OCI-LY1 (cell line): ENCODE measurements around the gene OR8D1.

ENCODE experiments used
- H2AFZ ChIP-seq: fragments of 200-600 bp; sonication (generic), shearing (Covaris generic); 2 replicates; pipeline ENCODE4 v1.6.0; 2014; ENCODE audit warnings: antibody characterized with exemption, mild to moderate bottlenecking, low read length
- H3F3A ChIP-seq: fragments of 200-600 bp; sonication (generic), shearing (Covaris generic); 2 replicates; pipeline ENCODE4 v1.6.0; 2014; ENCODE audit warnings: mild to moderate bottlenecking, antibody characterized with exemption, low read length, moderate library complexity; ENCODE audit not compliant: insufficient read depth
- H3K27ac ChIP-seq: fragments of 200-600 bp; sonication (generic); 2 replicates; pipeline ENCODE4 v1.5.1; 2014; ENCODE audit warnings: low read length, mixed run types, mild to moderate bottlenecking, low read depth; ENCODE audit not compliant: poor library complexity, severe bottlenecking
- H3K27me3 ChIP-seq: fragments of 200-600 bp; sonication (generic); 2 replicates; pipeline ENCODE4 v1.6.0; 2014; ENCODE audit warnings: antibody characterized with exemption, mild to moderate bottlenecking, low read length, moderate library complexity; ENCODE audit not compliant: insufficient read depth
- H3K36me3 ChIP-seq: fragments of 200-600 bp; sonication (generic); 2 replicates; pipeline ENCODE4 v1.6.1; 2014; ENCODE audit warnings: mild to moderate bottlenecking, antibody characterized with exemption, low read length, moderate library complexity, mixed read lengths; ENCODE audit not compliant: insufficient read depth
- H3K4me1 ChIP-seq: fragments of 200-600 bp; sonication (generic); 2 replicates; pipeline ENCODE4 v1.5.1; 2014; ENCODE audit warnings: mild to moderate bottlenecking, low read length, moderate library complexity; ENCODE audit not compliant: insufficient read depth, severe bottlenecking
- H3K4me2 ChIP-seq: fragments of 200-600 bp; sonication (generic), shearing (Covaris generic); 2 replicates; pipeline ENCODE4 v1.6.1; 2014; ENCODE audit warnings: low read length
- H3K4me3 ChIP-seq: fragments of 200-600 bp; sonication (generic); 2 replicates; pipeline ENCODE4 v1.5.1; 2014; ENCODE audit warnings: low read length, low read depth, mild to moderate bottlenecking, mixed read lengths; ENCODE audit not compliant: poor library complexity, severe bottlenecking
- H3K79me2 ChIP-seq: fragments of 200-600 bp; shearing (Covaris generic); 2 replicates; pipeline ENCODE4 v1.6.1; 2016; ENCODE audit warnings: mixed run types, low read length, mixed read lengths; ENCODE audit not compliant: insufficient read depth
- H3K9ac ChIP-seq: fragments of 200-600 bp; sonication (generic), shearing (Covaris generic); 2 replicates; pipeline ENCODE4 v1.6.1; 2014; ENCODE audit warnings: mild to moderate bottlenecking, low read length, mixed read lengths
- H3K9me2 ChIP-seq: fragments of 200-600 bp; sonication (generic), shearing (Covaris generic); 2 replicates; pipeline ENCODE4 v1.6.1; 2014; ENCODE audit warnings: low read depth, mild to moderate bottlenecking, low read length, mixed read lengths
- H3K9me3 ChIP-seq: fragments of 200-600 bp; shearing (Covaris generic); 2 replicates; pipeline ENCODE4 v1.6.1; 2014; ENCODE audit warnings: low read length, mixed read lengths
- H4K20me1 ChIP-seq: fragments of 200-600 bp; sonication (generic), shearing (Covaris generic); 2 replicates; pipeline ENCODE4 v1.6.0; 2016; ENCODE audit warnings: mild to moderate bottlenecking, low read length; ENCODE audit not compliant: insufficient read depth
- EZH2 ChIP-seq: fragments of 200-600 bp; sonication (generic), shearing (Covaris generic); IDR thresholded peaks from 2 replicates; pipeline ENCODE4 v1.8.0; 2017; ENCODE audit warnings: borderline replicate concordance, mixed run types, mild to moderate bottlenecking, antibody characterized with exemption, low read length, moderate library complexity, mixed read lengths
- TF ChIP-seq, protein P1 (sequence below): fragments of 200-600 bp; sonication (generic), shearing (Covaris generic); IDR thresholded peaks from 2 replicates; pipeline ENCODE4 v1.5.1; 2017; ENCODE audit warnings: mild to moderate bottlenecking, antibody characterized with exemption, low read length, moderate library complexity, mixed read lengths

OR8D1 gene

DNA sequence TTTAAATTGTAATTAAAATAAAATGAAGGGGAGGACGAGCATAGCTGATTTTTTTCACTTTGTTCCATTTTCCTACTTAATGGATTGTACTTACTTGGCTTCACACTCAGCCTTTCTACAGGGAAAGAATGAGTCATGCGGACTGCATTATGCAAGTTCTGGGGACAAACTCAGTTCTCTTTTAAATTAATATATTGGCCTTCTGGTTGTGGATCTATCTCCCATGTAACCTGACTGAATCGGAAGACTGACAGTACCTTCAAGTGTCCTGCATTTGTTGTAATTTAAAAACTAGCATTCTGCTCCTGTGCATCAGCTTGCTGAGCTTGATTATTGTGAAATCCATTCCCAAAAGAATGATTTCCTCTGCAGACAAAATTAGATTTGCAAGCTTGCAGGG lies 12.2 kb downstream of the OR8D1 start:
- TF ChIP-seq EZH2: no peak
- TF ChIP-seq, protein P1, sequence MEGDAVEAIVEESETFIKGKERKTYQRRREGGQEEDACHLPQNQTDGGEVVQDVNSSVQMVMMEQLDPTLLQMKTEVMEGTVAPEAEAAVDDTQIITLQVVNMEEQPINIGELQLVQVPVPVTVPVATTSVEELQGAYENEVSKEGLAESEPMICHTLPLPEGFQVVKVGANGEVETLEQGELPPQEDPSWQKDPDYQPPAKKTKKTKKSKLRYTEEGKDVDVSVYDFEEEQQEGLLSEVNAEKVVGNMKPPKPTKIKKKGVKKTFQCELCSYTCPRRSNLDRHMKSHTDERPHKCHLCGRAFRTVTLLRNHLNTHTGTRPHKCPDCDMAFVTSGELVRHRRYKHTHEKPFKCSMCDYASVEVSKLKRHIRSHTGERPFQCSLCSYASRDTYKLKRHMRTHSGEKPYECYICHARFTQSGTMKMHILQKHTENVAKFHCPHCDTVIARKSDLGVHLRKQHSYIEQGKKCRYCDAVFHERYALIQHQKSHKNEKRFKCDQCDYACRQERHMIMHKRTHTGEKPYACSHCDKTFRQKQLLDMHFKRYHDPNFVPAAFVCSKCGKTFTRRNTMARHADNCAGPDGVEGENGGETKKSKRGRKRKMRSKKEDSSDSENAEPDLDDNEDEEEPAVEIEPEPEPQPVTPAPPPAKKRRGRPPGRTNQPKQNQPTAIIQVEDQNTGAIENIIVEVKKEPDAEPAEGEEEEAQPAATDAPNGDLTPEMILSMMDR: no peak
- Histone ChIP-seq H3F3A (no peaks in the 10 kb centered on the region), H2AFZ (no peak overlapping the region)

DNA sequence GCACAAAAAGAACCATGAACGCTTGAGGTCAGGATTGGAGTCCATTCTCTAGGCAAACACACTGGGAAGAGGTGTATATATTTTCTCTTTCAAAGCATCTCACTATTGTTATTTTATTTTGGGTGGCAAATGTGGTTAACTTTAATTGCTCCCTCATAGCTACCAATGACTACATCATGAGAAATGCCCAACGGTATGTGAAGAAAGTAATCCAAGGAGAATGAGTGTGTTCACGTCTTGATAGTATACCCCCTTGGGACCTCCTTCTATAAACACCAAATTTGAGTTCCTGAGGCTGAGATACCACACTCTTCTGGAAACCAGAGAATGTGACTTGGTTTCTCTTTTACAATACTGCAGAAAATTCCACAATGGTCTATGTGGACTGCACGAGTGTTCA lies 15.8 kb downstream of the OR8D1 start:
- Histone ChIP-seq H3K4me2 (no peak overlapping the region), H3K27ac (no peak overlapping the region), H3K9ac (no peak overlapping the region), H3K79me2 (no peaks in the 10 kb centered on the region), H3K27me3 (no peaks in the 10 kb centered on the region), H3K4me3 (no peak overlapping the region), H3K36me3 (no peaks in the 10 kb centered on the region), H4K20me1 (no peaks in the 10 kb centered on the region), H3K9me3 (no peaks in the 10 kb centered on the region), H2AFZ (no peak overlapping the region), H3K9me2 (no peaks in the 10 kb centered on the region), H3K4me1 (no peaks in the 10 kb centered on the region), H3F3A (no peaks in the 10 kb centered on the region)
- TF ChIP-seq, protein P1: no peak
- no peak for TF ChIP-seq EZH2

More for the DNA sequence above, 12.2 kb downstream of the OR8D1 start:
- H3K4me1 ChIP-seq: no peaks in the 10 kb centered on the region
- H3K9ac ChIP-seq: no peak overlapping the region
- H3K79me2 ChIP-seq: no peaks in the 10 kb centered on the region
- no peaks in the 10 kb centered on the region for H4K20me1 ChIP-seq
- no peak overlapping the region for H3K27ac ChIP-seq
- H3K9me2 ChIP-seq: no peaks in the 10 kb centered on the region
- H3K4me3 ChIP-seq: no peak overlapping the region
- H3K4me2 ChIP-seq: no peak overlapping the region
- no peaks in the 10 kb centered on the region for H3K27me3 ChIP-seq
- no peaks in the 10 kb centered on the region for H3K36me3 ChIP-seq
- H3K9me3 ChIP-seq: no peaks in the 10 kb centered on the region

DNA sequence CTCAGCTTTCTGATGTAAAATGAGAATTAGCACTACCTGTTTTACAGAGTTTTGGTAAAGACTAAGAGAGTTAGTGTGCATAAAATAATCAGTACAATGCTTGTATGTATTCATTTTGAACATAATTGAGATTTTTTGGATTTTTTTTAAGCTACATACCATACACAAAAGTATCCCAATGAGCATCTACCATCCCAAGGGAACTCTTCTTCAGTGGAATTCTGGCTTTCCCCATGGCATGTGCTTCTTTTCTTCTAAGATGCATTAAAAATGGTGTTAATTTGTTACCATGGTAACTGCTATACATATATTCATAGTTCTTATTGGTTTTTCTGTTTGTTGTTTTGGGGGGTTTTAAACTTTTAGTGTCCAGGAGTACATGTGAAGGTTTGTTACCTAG lies 17.7 kb downstream of the OR8D1 start:
- no peak for TF ChIP-seq EZH2
- H3K4me1 ChIP-seq: no peaks in the 10 kb centered on the region
- no peak overlapping the region for H3K9ac ChIP-seq
- H3K36me3 ChIP-seq: no peaks in the 10 kb centered on the region
- no peaks in the 10 kb centered on the region for H4K20me1 ChIP-seq
- no peak overlapping the region for H2AFZ ChIP-seq
- no peak overlapping the region for H3K4me3 ChIP-seq
- H3F3A ChIP-seq: no peaks in the 10 kb centered on the region
- no peaks in the 10 kb centered on the region for H3K27me3 ChIP-seq
- H3K9me3 ChIP-seq: no peaks in the 10 kb centered on the region
- H3K9me2 ChIP-seq: no peaks in the 10 kb centered on the region
- H3K4me2 ChIP-seq: no peak overlapping the region
- no peaks in the 10 kb centered on the region for H3K79me2 ChIP-seq
- no peak overlapping the region for H3K27ac ChIP-seq

DNA sequence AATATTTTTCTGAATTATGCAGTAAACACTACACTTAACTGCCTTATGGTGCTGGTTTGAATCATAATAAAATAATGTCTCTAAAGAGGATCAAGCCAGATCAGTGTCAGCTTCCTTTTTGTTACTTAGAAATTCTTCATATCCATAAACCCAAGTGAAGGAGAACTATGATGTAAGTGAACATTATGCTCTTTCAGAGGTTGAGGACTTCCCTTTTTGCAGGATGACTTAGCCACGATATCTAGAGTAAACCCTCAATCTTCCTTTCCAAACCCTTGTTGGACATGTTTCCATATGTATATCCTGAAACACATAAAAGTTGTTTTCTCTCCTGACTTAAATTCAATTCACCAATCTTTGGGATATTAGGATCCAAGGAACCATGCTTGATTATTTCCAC lies 19.1 kb downstream of the OR8D1 start:
- no peaks in the 10 kb centered on the region for H3F3A ChIP-seq
- H3K9me3 ChIP-seq: no peaks in the 10 kb centered on the region
- no peak overlapping the region for H2AFZ ChIP-seq
- H3K36me3 ChIP-seq: no peaks in the 10 kb centered on the region
- no peak overlapping the region for H3K27ac ChIP-seq
- H4K20me1 ChIP-seq: no peaks in the 10 kb centered on the region
- no peaks in the 10 kb centered on the region for H3K9me2 ChIP-seq
- no peak for TF ChIP-seq EZH2
- TF ChIP-seq, protein P1: no peak
- no peak overlapping the region for H3K4me3 ChIP-seq
- H3K4me1 ChIP-seq: no peaks in the 10 kb centered on the region
- H3K4me2 ChIP-seq: no peak overlapping the region
- H3K9ac ChIP-seq: no peak overlapping the region
- no peaks in the 10 kb centered on the region for H3K79me2 ChIP-seq
- no peaks in the 10 kb centered on the region for H3K27me3 ChIP-seq
